ENCODE data around the gene NTM.

The NTM gene

DNA sequence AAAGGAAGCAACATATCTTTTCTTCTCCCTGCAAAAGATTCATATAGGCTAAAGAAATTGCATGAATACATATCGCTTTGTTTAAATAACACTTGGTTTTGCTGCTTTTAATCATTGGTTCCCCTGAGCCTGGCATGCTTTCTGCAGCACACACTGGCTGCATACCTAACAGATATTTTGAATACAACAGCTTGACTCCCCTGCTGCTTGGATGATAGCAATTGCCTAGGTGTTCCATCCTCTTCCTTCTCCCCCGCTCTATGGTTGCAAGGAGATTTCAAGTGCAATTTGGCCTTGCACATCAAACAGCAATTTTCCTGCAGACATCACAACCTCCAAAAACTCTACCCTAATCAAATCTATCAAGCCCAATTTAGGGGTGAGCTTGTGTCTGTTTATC lies 430.0 kb downstream of the NTM start:
- no peak overlapping the region for H3K4me3 ChIP-seq (ENCODE audit: low read length)
- DNase-seq (ENCODE audit: low read depth), result no peak
- TF ChIP-seq CTCF (conservative IDR thresholded peaks at IDR 0.05; ENCODE audit: low read depth, low read length), result no peak

GRCh38 chr11:131802440-131803115 lies 432.2 kb downstream of the NTM start:
- H3K4me3 ChIP-seq (ENCODE audit: low read length), result no peak overlapping the region
- no peak for TF ChIP-seq CTCF (conservative IDR thresholded peaks at IDR 0.05; ENCODE audit: low read depth, low read length)
- DNase-seq (ENCODE audit: low read depth), result no peak

DNA sequence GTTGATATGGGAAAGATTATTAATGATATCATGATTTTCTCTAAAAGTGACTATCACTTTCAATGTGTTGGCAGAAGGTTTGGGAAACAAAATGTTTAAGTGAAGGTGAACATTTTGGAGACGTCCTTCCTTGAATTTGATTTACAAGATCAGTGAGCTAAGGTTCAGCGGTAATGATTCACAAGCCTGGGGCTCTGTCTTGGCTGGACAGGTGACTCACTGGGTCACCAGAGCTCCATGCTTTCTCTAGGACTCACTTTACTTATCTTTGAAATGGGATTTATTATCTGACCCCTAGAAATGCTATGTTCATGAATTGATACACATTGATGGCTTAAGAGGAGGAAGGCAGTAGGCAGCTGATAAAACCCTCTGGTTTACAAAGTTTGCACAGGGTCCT lies 437.5 kb downstream of the NTM start:
- no peak for TF ChIP-seq CTCF (conservative IDR thresholded peaks at IDR 0.05; ENCODE audit: low read depth, low read length)
- H3K4me3 ChIP-seq (ENCODE audit: low read length), result no peak overlapping the region
- no peak for DNase-seq (ENCODE audit: low read depth)

- DNase-seq (ENCODE audit: low read depth), result no peak
- TF ChIP-seq CTCF (conservative IDR thresholded peaks at IDR 0.05; ENCODE audit: low read depth, low read length), result no peak
- no peak overlapping the region for H3K4me3 ChIP-seq (ENCODE audit: low read length)
Observed at GRCh38 chr11:131808470-131808869, 438.1 kb downstream of the NTM start.

DNA sequence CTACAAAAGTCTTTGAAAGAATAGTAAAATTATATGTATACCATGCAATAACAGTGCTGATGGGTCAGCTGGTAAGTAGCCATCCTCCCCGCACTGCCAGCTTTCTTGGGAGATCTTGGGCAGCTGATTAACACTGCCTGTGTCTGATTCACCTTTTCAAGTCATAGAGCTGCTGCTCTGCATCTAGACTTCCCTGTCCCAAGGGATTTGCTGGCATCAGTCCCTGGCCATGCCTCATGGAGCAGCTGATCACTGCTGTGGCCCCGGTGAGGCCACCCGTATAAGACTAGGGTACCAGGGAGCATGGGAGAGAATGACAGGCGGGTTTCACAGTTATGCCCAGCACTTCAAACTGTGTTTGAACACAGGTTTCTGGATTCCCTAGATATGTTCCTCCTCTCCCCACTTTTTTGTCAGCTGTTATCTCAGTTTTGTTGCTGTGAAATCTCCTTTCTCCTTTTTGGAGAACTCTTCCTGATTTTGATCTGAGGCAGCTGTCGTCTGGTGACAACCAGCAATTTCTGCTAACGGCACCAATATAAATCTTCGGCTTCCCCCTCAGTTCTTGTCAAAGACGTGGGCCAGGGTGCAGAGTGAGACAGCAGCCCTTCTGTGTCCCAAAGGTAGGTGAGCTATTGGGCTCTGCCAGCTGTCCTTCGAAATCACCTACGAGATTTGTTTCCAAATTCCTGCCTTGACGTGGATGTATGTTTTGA lies 438.9 kb downstream of the NTM start:
- DNase-seq (ENCODE audit: low read depth), result no peak
- TF ChIP-seq CTCF (conservative IDR thresholded peaks at IDR 0.05; ENCODE audit: low read depth, low read length), result no peak
- no peak overlapping the region for H3K4me3 ChIP-seq (ENCODE audit: low read length)

- TF ChIP-seq CTCF (conservative IDR thresholded peaks at IDR 0.05; ENCODE audit: low read depth, low read length), result no peak
- DNase-seq (ENCODE audit: low read depth), result no peak
- H3K4me3 ChIP-seq (ENCODE audit: low read length), result no peak overlapping the region
Observed at GRCh38 chr11:131810541-131810940, 440.1 kb downstream of the NTM start.

DNA sequence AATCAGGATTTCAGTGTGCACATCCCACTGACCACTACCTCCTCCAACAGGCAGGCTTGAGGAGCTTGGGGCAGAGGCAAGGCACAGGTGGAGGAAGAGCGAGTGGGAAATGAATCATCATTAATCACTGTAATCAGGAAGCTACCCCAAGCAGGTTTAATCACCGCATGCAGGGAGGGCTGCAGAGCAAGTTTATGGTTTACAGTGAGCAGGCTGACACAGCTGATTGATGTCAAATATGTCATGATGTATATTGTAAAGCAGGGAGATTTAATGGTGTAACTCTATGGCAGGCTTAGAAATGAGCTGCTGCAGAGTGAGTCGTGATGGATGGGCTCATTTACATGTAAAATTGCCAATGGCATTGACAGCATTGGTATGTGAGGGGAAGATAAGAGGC lies 441.0 kb downstream of the NTM start:
- peak; percentile 29 for DNase-seq (ENCODE audit: low read depth)
- no peak for TF ChIP-seq CTCF (conservative IDR thresholded peaks at IDR 0.05; ENCODE audit: low read depth, low read length)
- no peak overlapping the region for H3K4me3 ChIP-seq (ENCODE audit: low read length)
